ENCODE data around the gene NDUFV2. TPM values are rescaled to one million over a fixed set of nuclear protein-coding genes. Genes with fewer than 3 reads are reported as not detected.

Gene NDUFV2
- total RNA-seq, result 211 and 234 TPM in 2 replicates

GRCh38 chr18:9102508-9103375, at the start of gene NDUFV2:
Gene NDUFV2, plus strand, starts transcription at chr18:9102699. Its CDS starts 45 bp downstream, at chr18:9102744.

GRCh38 chr18:9136315-9137155, 34.0 kb downstream of the NDUFV2 start, which contains the start of gene ANKRD12:
Gene ANKRD12, plus strand, starts transcription at chr18:9136781. Its CDS starts 45,652 bp downstream, at chr18:9182433.

Other genes starting within 250 kb of the NDUFV2 start
- gene ANKRD12, start 34.1 kb downstream of the NDUFV2 start, total RNA-seq, result 28.4 and 28.7 TPM in 2 replicates
- gene TWSG1, start 232.1 kb downstream of the NDUFV2 start, total RNA-seq, result 89.6 and 108 TPM in 2 replicates